Mesenchymal stem cell (in vitro differentiated cells and primary cell): ENCODE measurements around the gene CGREF1.

Experiments
- DNase-seq: peaks from one replicate; pipeline ENCODE4 v3.0.0-alpha.2; 2013
- H2AFZ ChIP-seq: one replicate; pipeline ENCODE4 v1.6.1; 2013; ENCODE audit warnings: low read depth, mild to moderate bottlenecking, control low read depth, inconsistent platforms, low read length, moderate library complexity
- H2AK5ac ChIP-seq: 2 replicates; pipeline ENCODE4 v1.6.1; 2013; ENCODE audit warnings: low read length, moderate library complexity, mild to moderate bottlenecking, inconsistent platforms; ENCODE audit not compliant: severe bottlenecking
- H2BK120ac ChIP-seq: one replicate; pipeline ENCODE4 v1.6.1; 2013; ENCODE audit warnings: low read depth, mild to moderate bottlenecking, inconsistent platforms, low read length, moderate library complexity
- H2BK12ac ChIP-seq, 2 experiments: one replicate each; pipeline ENCODE4 v1.6.1; 2013; ENCODE audit warnings: inconsistent platforms in 2 of 2, low read length in 2 of 2, mild to moderate bottlenecking in 2 of 2, moderate library complexity in 2 of 2, control low read depth in 1 of 2
- H2BK15ac ChIP-seq: one replicate; pipeline ENCODE4 v1.6.1; 2013; ENCODE audit warnings: mild to moderate bottlenecking, low read depth, inconsistent platforms; ENCODE audit not compliant: poor library complexity, severe bottlenecking
- H2BK5ac ChIP-seq: 2 replicates; pipeline ENCODE4 v1.6.1; 2013; ENCODE audit warnings: low read depth, mild to moderate bottlenecking, low read length, control low read depth, inconsistent platforms; ENCODE audit not compliant: poor library complexity, severe bottlenecking
- H3K14ac ChIP-seq, 2 experiments: one replicate each; pipeline ENCODE4 v1.6.1; 2013; ENCODE audit warnings: inconsistent platforms in 2 of 2, low read length in 2 of 2, control low read depth in 1 of 2, mild to moderate bottlenecking in 1 of 2, moderate library complexity in 1 of 2
- H3K18ac ChIP-seq, 2 experiments: one replicate each; pipeline ENCODE4 v1.6.1; 2013; ENCODE audit warnings: inconsistent platforms in 2 of 2, low read length in 2 of 2, control low read depth in 1 of 2, low read depth in 1 of 2, mild to moderate bottlenecking in 1 of 2
- H3K23ac ChIP-seq, 2 experiments: one replicate each; pipeline ENCODE4 v1.6.1; 2013; ENCODE audit warnings: inconsistent platforms in 2 of 2, low read length in 2 of 2, mild to moderate bottlenecking in 2 of 2, moderate library complexity in 2 of 2, control low read depth in 1 of 2
- H3K27ac ChIP-seq: 2 replicates; pipeline ENCODE4 v1.5.1; 2013; ENCODE audit warnings: mild to moderate bottlenecking, moderate library complexity, low read length, control low read depth, inconsistent platforms; ENCODE audit not compliant: poor library complexity, severe bottlenecking
- H3K27me3 ChIP-seq, 2 experiments: 2 replicates each; pipeline versions ENCODE4 v1.6.1 to v1.7.0; 2013; ENCODE audit warnings: low read length in 2 of 2, mild to moderate bottlenecking in 2 of 2, moderate library complexity in 2 of 2, control low read depth in 1 of 2, inconsistent platforms in 1 of 2; ENCODE audit not compliant: control insufficient read depth in 1 of 2, insufficient read depth in 1 of 2
- H3K36me3 ChIP-seq, 2 experiments: 2 replicates each; pipeline versions ENCODE4 v1.6.1 to v1.7.0; 2013; ENCODE audit warnings: low read length in 2 of 2, control low read depth in 1 of 2, inconsistent platforms in 1 of 2, low read depth in 1 of 2, mild to moderate bottlenecking in 1 of 2; ENCODE audit not compliant: insufficient read depth in 2 of 2, control insufficient read depth in 1 of 2
- H3K4ac ChIP-seq, 2 experiments: one replicate each; pipeline ENCODE4 v1.6.1; 2013; ENCODE audit warnings: inconsistent platforms in 2 of 2, low read length in 2 of 2, mild to moderate bottlenecking in 2 of 2, moderate library complexity in 2 of 2, control low read depth in 1 of 2, low read depth in 1 of 2
- H3K4me1 ChIP-seq: 2 replicates; pipeline ENCODE4 v1.6.1; 2013; ENCODE audit warnings: low read depth, low read length, control low read depth; ENCODE audit not compliant: control insufficient read depth, insufficient read depth
- H3K4me2 ChIP-seq: 2 replicates; pipeline ENCODE4 v1.6.1; 2013; ENCODE audit warnings: low read length, mild to moderate bottlenecking, inconsistent platforms; ENCODE audit not compliant: poor library complexity, severe bottlenecking
- H3K4me3 ChIP-seq, 2 experiments: 2 replicates each; pipeline versions ENCODE4 v1.5.1 to v1.7.0; 2013; ENCODE audit warnings: low read length in 2 of 2, mild to moderate bottlenecking in 2 of 2, control low read depth in 1 of 2, low read depth in 1 of 2; ENCODE audit not compliant: insufficient read depth in 1 of 2
- H3K79me1 ChIP-seq: replicated peaks from 2 replicates; pipeline ENCODE4 v1.6.1; 2013; ENCODE audit warnings: mild to moderate bottlenecking, control low read depth, low read length, inconsistent platforms; ENCODE audit not compliant: poor library complexity, severe bottlenecking
- H3K9ac ChIP-seq: 2 replicates; pipeline ENCODE4 v1.7.0; 2013; ENCODE audit warnings: mild to moderate bottlenecking, low read length, moderate library complexity
- H3K9me3 ChIP-seq: 2 replicates; pipeline ENCODE4 v1.7.0; 2013; ENCODE audit warnings: mild to moderate bottlenecking, low read length; ENCODE audit not compliant: control insufficient read depth
- H4K8ac ChIP-seq: one replicate; pipeline ENCODE4 v1.6.1; 2013; ENCODE audit warnings: inconsistent platforms, mild to moderate bottlenecking, low read length, moderate library complexity
- H4K91ac ChIP-seq: one replicate; pipeline ENCODE4 v1.6.1; 2013; ENCODE audit warnings: mild to moderate bottlenecking, low read length, inconsistent platforms
- WGBS: methylation state at CpG from one replicate; pipeline ENCODE4 v1.1.7; 2013; ENCODE audit warnings: mixed read lengths; 5-methylcytosine and 5-hydroxymethylcytosine counted together

Gene CGREF1

DNA sequence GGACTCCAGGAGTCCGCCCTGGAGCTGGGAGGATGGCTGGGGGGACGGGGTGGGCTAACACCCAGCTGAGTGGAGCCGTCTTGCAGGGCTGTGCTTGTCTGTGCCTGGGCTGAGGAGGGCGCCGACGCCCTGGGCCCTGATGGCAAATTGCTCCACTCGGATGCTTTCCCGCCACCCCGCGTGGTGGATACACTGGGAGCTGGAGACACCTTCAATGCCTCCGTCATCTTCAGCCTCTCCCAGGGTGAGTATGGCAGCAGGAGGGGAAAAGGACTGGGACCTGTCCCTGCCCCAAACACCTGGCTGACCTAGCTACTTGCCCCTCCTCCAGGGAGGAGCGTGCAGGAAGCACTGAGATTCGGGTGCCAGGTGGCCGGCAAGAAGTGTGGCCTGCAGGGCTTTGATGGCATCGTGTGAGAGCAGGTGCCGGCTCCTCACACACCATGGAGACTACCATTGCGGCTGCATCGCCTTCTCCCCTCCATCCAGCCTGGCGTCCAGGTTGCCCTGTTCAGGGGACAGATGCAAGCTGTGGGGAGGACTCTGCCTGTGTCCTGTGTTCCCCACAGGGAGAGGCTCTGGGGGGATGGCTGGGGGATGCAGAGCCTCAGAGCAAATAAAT is 19.5 kb downstream of the CGREF1 start:
- Histone ChIP-seq H3K79me1 (no peaks in the 10 kb centered on the region), H4K8ac (no peak overlapping the region), H3K23ac (no peak overlapping the region), H3K4ac (no peak overlapping the region), H3K14ac (peak overlapping the region in 1 of 2 experiments; percentile 23), H2AFZ (no peak overlapping the region), H3K4me2 (no peak overlapping the region), H2BK5ac (no peak overlapping the region), H2BK120ac (no peak overlapping the region), H4K91ac (no peak overlapping the region), H2BK12ac (no peak overlapping the region), H3K9me3 (no peaks in the 10 kb centered on the region), H3K4me1 (peaks cover 7% of the 10 kb centered on the region), H3K27me3 (peaks cover 9 to 38% of the 10 kb centered on the region in 2 experiments), H3K9ac (no peak overlapping the region), H3K36me3 (no peaks in the 10 kb centered on the region), H2BK15ac (no peak overlapping the region), H3K4me3 (no peak overlapping the region), H3K27ac (no peak overlapping the region), H2AK5ac (no peak overlapping the region), H3K18ac (no peak overlapping the region)
- no peak for DNase-seq
- 85% methylated on average over 16 of the region's 19 CpGs for WGBS

DNA sequence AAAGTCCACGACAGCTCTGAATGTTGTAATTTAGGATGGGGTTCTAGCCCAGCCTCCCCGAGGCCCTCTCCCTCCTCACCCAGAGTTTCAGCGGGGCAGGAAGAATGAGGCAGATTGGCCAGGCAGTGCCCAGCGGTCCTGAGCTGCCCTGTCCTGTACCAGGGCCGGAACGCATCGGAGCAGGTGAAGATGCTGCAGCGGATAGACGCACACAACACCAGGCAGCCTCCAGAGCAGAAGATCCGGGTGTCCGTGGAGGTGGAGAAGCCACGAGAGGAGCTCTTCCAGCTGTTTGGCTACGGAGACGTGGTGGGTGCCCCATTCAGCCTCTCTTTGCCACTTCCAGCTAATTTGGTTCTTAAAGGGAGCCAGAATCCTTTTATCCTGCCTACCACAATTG is 21.6 kb downstream of the CGREF1 start:
- Histone ChIP-seq H3K4me3 (no peak overlapping the region), H2BK120ac (no peak overlapping the region), H3K36me3 (no peaks in the 10 kb centered on the region), H3K9ac (no peak overlapping the region), H3K4me2 (no peak overlapping the region), H3K27ac (no peak overlapping the region), H3K14ac (no peak overlapping the region), H3K4ac (no peak overlapping the region), H4K8ac (no peak overlapping the region), H3K23ac (no peak overlapping the region), H2AK5ac (no peak overlapping the region), H2BK5ac (no peak overlapping the region), H4K91ac (no peak overlapping the region), H3K79me1 (no peaks in the 10 kb centered on the region), H3K9me3 (no peaks in the 10 kb centered on the region), H2BK12ac (no peak overlapping the region), H3K4me1 (peaks cover 20% of the 10 kb centered on the region), H3K18ac (no peak overlapping the region), H3K27me3 (peaks cover 6 to 24% of the 10 kb centered on the region in 2 experiments), H2BK15ac (no peak overlapping the region), H2AFZ (no peak overlapping the region)
- 91% methylated on average over 14 of the region's 14 CpGs for WGBS
- DNase-seq = no peak

DNA sequence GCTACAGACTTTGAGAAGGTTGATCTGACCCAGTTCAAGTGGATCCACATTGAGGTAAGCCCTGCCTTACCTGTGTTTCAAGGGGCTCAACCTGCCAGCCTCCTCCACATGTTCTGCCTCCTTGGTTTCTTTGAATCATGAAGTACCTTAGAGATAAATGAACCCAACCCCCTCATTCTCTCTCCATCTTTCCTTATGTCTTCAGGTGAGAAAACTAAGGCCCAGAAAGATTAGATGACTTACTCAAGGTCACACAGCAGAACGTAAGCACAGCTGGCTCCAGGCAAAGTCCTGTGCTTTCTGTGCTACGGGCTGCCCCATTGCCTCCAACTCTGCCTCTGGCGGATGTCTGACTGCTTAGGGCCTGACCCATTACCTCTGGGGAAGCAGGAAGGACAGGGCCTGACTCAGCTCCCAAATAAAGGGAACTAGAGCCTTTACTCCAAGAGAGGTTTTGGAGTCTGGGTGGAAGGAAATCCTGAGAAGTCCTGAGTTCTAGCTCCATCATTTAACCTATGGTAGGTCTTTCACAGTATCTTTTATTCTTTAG is 22.1 kb downstream of the CGREF1 start:
- no peak overlapping the region for H3K18ac ChIP-seq
- no peak overlapping the region for H3K23ac ChIP-seq
- no peak overlapping the region for H2AFZ ChIP-seq
- H2BK15ac ChIP-seq = no peak overlapping the region
- H3K36me3 ChIP-seq = no peaks in the 10 kb centered on the region
- H3K27me3 ChIP-seq = peaks cover 1 to 19% of the 10 kb centered on the region in 2 experiments
- no peaks in the 10 kb centered on the region for H3K9me3 ChIP-seq
- no peak overlapping the region for H4K8ac ChIP-seq
- H3K14ac ChIP-seq = no peak overlapping the region
- H4K91ac ChIP-seq = no peak overlapping the region
- no peak overlapping the region for H2AK5ac ChIP-seq
- no peak for DNase-seq
- H3K27ac ChIP-seq = no peak overlapping the region
- no peak overlapping the region for H3K9ac ChIP-seq
- H2BK5ac ChIP-seq = no peak overlapping the region
- no peak overlapping the region for H3K4me3 ChIP-seq
- 87% methylated on average over 3 of the region's 3 CpGs for WGBS
- no peak overlapping the region for H2BK12ac ChIP-seq
- no peak overlapping the region for H3K4me2 ChIP-seq
- H3K4ac ChIP-seq = no peak overlapping the region
- no peaks in the 10 kb centered on the region for H3K79me1 ChIP-seq
- H3K4me1 ChIP-seq = peaks cover 20% of the 10 kb centered on the region
- no peak overlapping the region for H2BK120ac ChIP-seq

DNA sequence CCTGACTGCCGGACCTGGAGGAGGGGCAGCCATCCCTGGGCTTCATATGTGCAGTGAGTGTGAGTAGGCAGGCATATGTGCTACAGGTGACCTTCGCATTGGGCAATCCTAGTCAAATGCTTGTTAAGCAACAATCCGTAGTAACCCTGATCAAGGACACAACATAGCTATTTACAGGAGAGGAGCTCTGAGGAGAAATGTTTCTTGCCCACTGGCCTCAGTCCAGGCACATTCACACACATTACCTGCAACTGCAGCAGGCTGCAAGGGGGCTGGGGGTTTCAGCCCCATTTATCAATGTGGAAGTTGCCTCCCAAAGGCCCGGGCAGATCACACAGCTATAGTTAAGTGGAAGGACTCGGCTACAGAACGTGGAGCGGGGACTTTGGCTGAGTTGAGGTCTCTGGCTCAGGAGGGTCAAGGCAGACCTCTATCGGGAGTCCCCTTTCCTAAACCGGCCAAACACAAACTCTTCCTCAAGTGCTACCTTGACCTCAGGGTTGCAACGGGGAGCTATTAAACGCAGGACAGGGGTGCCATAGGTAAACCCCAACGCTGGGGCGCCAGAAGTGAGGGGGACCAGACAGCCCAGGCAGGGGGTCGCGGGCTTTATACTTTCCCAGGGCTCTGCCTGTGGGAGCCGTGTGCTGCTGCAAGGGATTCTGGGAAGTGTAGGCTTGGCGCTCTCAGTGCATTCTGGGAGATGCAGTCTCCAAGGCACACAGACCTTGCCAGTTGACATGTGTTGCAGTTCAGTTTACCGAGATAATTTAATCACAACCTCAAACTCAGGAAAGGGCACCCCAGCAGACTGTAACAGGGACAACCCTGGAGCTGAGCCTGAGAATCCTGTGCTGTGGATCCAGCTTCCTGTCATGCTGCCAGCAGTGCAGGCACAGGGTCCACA is 22.9 kb downstream of the CGREF1 start:
- H2BK12ac ChIP-seq = no peak overlapping the region
- H3K9ac ChIP-seq = peak overlapping the region; percentile 53
- no peaks in the 10 kb centered on the region for H3K36me3 ChIP-seq
- no peaks in the 10 kb centered on the region for H3K79me1 ChIP-seq
- H2AK5ac ChIP-seq = no peak overlapping the region
- H3K4me1 ChIP-seq = peaks cover 20% of the 10 kb centered on the region
- H3K4me2 ChIP-seq = peak overlapping the region; percentile 44
- H3K4ac ChIP-seq = no peak overlapping the region
- peak overlapping the region in 1 of 2 experiments; percentile 71 for H3K4me3 ChIP-seq
- peak overlapping the region in 1 of 2 experiments; percentile 61 for H3K18ac ChIP-seq
- H2BK5ac ChIP-seq = no peak overlapping the region
- peak overlapping the region; percentile 41 for H4K91ac ChIP-seq
- no peaks in the 10 kb centered on the region for H3K9me3 ChIP-seq
- DNase-seq = peak; percentile 59
- H2AFZ ChIP-seq = peak overlapping the region; percentile 46
- H3K27me3 ChIP-seq = peaks cover 0 to 11% of the 10 kb centered on the region in 2 experiments
- no peak overlapping the region for H2BK120ac ChIP-seq
- H3K23ac ChIP-seq = no peak overlapping the region
- H2BK15ac ChIP-seq = no peak overlapping the region
- no peak overlapping the region for H3K27ac ChIP-seq
- 42% methylated on average over 18 of the region's 18 CpGs for WGBS
- no peak overlapping the region for H3K14ac ChIP-seq
- H4K8ac ChIP-seq = peak overlapping the region; percentile 76
